ENCODE data around the gene ZNF101. TPM values are rescaled to one million over a fixed set of nuclear protein-coding genes. Genes with fewer than 3 reads are reported as not detected.
"Not testable (repeated sequence)": the region's sequence is repeated elsewhere in the genome, so short reads cannot be mapped to it uniquely, and the experiment has no call there.

Gene ZNF101
- total RNA-seq, 3 donors from 2014 or later, result 11.4 to 15.6 (median 14.6) TPM

DNA sequence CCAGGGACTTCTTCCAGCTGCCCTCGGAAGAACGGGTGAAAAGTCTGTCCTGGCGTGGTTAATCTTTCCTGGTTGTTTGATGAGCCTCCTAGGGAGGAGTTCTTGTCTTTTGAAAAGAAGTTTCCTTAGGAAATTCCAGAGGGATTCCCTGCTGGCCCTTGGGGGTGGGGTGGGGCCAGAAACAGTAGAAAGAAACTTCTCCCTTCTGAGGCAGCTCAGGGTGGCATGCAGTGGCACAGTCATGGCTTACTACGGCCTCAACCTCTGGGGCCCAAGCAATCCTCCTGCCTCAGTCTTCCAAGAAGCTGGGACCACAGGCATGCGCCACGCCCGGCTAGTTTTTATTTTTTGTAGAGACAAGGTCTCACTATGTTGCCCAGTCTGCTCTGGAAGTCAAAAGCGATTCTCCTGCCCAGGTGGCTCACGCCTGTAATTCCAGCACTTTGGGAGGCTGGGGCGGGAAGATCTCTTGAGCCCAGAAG, 1.5 kb downstream of the ZNF101 start:
- DNase-seq, result peak in 1 of 3 donors; percentile 27
- no peaks in the 10 kb centered on the region for H3K36me3 ChIP-seq (ENCODE audit: low read depth)
- intact Hi-C loops (cut with DNase I, micrococcal nuclease), result no loop called here
- no peak overlapping the region for H3K4me3 ChIP-seq
- TF ChIP-seq, protein P1, sequence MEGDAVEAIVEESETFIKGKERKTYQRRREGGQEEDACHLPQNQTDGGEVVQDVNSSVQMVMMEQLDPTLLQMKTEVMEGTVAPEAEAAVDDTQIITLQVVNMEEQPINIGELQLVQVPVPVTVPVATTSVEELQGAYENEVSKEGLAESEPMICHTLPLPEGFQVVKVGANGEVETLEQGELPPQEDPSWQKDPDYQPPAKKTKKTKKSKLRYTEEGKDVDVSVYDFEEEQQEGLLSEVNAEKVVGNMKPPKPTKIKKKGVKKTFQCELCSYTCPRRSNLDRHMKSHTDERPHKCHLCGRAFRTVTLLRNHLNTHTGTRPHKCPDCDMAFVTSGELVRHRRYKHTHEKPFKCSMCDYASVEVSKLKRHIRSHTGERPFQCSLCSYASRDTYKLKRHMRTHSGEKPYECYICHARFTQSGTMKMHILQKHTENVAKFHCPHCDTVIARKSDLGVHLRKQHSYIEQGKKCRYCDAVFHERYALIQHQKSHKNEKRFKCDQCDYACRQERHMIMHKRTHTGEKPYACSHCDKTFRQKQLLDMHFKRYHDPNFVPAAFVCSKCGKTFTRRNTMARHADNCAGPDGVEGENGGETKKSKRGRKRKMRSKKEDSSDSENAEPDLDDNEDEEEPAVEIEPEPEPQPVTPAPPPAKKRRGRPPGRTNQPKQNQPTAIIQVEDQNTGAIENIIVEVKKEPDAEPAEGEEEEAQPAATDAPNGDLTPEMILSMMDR (IDR thresholded peaks at IDR 0.05), result no peak
- peaks cover 6% of the 10 kb centered on the region for H3K4me1 ChIP-seq (ENCODE audit: low read depth)
- peaks cover 2% of the 10 kb centered on the region for H3K9me3 ChIP-seq
- ATAC-seq, result no peak

DNA sequence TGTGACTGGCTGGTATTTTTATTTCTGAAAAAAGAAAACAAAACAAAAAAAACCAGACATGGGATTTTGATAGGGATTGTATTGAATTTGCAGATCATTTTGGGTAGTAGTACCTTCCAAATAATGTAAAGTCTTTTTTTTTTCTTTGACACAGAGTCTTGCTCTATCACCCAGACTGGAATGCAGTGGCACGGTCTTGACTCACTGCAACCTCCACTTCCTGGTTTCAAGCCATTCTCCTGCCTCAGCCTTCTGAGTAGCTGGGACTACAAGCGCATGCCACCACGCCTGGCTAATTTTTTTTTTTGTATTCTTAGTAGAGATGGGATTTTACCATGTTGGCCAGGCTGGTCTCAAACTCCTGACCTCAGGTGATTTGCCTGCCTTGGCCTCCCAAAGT, 4.2 kb downstream of the ZNF101 start:
- ATAC-seq (no peak), DNase-seq (peak in 1 of 3 donors; percentile 5)
- TF ChIP-seq, protein P1 (IDR thresholded peaks at IDR 0.05), result no peak
- H3K36me3 ChIP-seq (ENCODE audit: low read depth), result no peaks in the 10 kb centered on the region
- intact Hi-C loops (cut with DNase I, micrococcal nuclease), result no loop called here
- H3K4me3 ChIP-seq, result no peak overlapping the region
- peaks cover 6% of the 10 kb centered on the region for H3K4me1 ChIP-seq (ENCODE audit: low read depth)
- H3K9me3 ChIP-seq, result peaks cover 17% of the 10 kb centered on the region

DNA sequence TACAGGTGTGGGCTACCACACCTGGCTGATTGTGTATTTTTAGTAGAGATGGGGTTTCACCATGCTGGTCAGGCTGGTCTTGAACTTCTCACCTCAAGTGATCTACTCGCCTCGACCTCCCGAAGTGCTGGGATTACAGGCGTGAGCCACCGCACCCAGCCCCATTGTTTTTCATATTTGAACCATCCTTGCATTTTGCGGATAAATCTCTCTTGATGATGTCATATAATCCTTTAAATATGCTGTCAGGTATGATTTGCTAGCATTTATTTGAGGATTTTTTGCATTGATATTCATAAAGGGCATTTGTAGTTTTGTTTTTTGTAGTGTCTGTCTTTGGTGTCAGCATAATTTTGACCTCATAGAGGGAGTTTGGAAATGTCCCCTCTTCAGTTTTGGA, 5.7 kb downstream of the ZNF101 start:
- Histone ChIP-seq H3K4me3 (no peak overlapping the region), H3K4me1 (ENCODE audit: low read depth) (peaks cover 6% of the 10 kb centered on the region), H3K36me3 (ENCODE audit: low read depth) (peaks cover 11% of the 10 kb centered on the region), H3K9me3 (peaks cover 32% of the 10 kb centered on the region)
- intact Hi-C loops (cut with DNase I, micrococcal nuclease), result no loop called here
- ATAC-seq, result no peak
- no peak for DNase-seq
- TF ChIP-seq, protein P1 (IDR thresholded peaks at IDR 0.05), result no peak

DNA sequence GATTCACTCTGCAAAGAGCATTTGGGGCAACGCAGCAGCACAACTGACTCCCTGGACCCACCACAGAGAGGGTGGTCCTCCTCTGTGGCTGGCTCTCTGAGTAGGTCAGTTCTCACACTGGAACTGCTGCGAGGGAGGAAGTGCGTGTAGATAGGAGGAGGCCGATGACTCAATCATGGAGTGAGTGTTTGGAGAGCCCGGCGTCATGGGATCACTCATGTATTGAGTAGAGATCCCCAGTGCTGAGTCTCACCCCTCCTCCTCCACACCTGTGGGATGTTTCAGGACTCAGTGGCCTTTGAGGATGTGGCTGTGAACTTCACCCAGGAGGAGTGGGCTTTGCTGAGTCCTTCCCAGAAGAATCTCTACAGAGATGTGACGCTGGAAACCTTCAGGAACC, 8.9 kb downstream of the ZNF101 start:
- Histone ChIP-seq H3K4me1 (ENCODE audit: low read depth) (no peaks in the 10 kb centered on the region), H3K9me3 (peaks cover 62% of the 10 kb centered on the region), H3K36me3 (ENCODE audit: low read depth) (peaks cover 20% of the 10 kb centered on the region), H3K4me3 (no peak overlapping the region)
- intact Hi-C loops (cut with DNase I, micrococcal nuclease), result no loop called here
- DNase-seq, result no peak
- no peak for ATAC-seq
- TF ChIP-seq, protein P1 (IDR thresholded peaks at IDR 0.05), result no peak

DNA sequence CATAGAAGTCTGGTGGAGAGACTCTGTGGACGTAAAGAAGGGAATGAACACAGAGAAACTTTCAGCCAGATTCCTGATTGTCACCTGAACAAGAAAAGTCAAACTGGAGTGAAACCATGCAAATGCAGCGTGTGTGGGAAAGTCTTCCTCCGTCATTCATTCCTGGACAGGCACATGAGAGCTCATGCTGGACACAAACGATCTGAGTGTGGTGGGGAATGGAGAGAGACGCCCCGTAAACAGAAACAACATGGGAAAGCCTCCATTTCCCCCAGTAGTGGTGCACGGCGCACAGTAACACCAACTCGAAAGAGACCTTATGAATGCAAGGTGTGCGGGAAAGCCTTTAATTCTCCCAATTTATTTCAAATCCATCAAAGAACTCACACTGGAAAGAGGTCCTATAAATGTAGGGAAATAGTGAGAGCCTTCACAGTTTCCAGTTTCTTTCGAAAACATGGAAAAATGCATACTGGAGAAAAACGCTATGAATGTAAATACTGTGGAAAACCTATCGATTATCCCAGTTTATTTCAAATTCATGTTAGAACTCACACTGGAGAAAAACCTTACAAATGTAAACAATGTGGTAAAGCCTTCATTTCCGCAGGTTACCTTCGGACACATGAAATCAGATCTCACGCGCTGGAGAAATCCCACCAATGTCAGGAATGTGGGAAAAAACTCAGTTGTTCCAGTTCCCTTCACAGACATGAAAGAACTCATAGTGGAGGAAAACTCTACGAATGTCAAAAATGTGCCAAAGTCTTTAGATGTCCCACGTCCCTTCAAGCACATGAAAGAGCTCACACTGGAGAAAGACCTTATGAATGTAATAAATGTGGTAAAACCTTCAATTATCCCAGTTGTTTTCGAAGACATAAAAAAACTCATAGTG, 10.8 kb downstream of the ZNF101 start:
- TF ChIP-seq, protein P1 (IDR thresholded peaks at IDR 0.05), result no peak
- Histone ChIP-seq H3K9me3 (peaks cover 75% of the 10 kb centered on the region), H3K36me3 (ENCODE audit: low read depth) (peaks cover 20% of the 10 kb centered on the region)

DNA sequence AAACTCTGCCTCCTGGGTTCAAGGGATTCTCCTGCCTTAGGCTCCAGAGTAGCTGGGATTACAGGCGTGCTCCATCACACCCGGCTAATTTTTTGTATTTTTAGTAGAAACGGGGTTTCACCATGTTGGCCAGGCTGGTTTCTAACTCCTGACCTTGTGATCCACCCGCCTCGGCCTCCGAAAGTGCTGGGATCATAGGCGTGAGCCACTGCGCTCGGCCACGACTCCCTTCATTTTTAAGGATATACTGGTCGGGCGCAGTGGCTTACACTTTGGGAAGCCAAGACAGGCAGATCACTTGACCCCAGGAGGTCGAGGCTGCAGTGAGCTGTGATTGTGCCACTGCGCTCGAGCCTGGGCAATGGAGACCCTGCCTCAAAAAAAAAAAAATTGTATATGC, 17.5 kb downstream of the ZNF101 start:
- H3K9me3 ChIP-seq, result peaks cover 52% of the 10 kb centered on the region
- DNase-seq; intact Hi-C loops (cut with DNase I, micrococcal nuclease); ATAC-seq; H3K4me3 ChIP-seq; H3K36me3 ChIP-seq (ENCODE audit: low read depth); H3K4me1 ChIP-seq (ENCODE audit: low read depth): not testable (repeated sequence)

More for the DNA sequence above, 10.8 kb downstream of the ZNF101 start:
- DNase-seq (no peak), ATAC-seq (no peak)
- no peaks in the 10 kb centered on the region for H3K4me1 ChIP-seq (ENCODE audit: low read depth)
- intact Hi-C loops (cut with DNase I, micrococcal nuclease), result no loop called here
- no peak overlapping the region for H3K4me3 ChIP-seq
